ENCODE results near the gene BLM. TPM values are rescaled to one million over a fixed set of nuclear protein-coding genes. Genes with fewer than 3 reads are reported as not detected.

The BLM gene
- total and polyA plus RNA-seq, 2 of the 13 experiments (the other 11 are each of a cell fraction or from before 2014, with no cell fraction given): 5.1 to 11.8 TPM

- no peak for ATAC-seq
- TF ChIP-seq WIZ (CRISPR knock-in tag; IDR thresholded peaks at IDR 0.05) (no peak), RFX1 (IDR thresholded peaks at IDR 0.05) (no peak)
- WGBS (ENCODE audit: low lambda C conversion rate): 95% methylated on average over 4 of the region's 4 CpGs
- no peak for FAIRE-seq
- BruUV-seq (replicated peaks): no TSS peak
- no peak overlapping the region for H2AFZ ChIP-seq (ENCODE audit: low read length)
- H3K27me3 ChIP-seq (ENCODE audit: control insufficient read depth in 1 of 2, insufficient read depth in 2 of 2, low read length in 2 of 2): no peaks in the 10 kb centered on the region
- ChIA-PET CTCF (ENCODE audit: low intra/inter-chr PET ratio, low total read pairs) (no interaction called here), POLR2A (no interaction called here)
- intact Hi-C loops (cut with micrococcal nuclease; ENCODE audit: unreplicated experiment) (no loop called here), in situ Hi-C loops (cut with HindIII; ENCODE audit: extremely low pct_ligation_motif_present, low pct_unique_long_range_greater_than_20kb) (no loop called here)
- H3K4me3 ChIP-seq (replicated peaks in 1 of 3; ENCODE audit: insufficient read depth in 1 of 3, low read depth in 2 of 3, low read length in 3 of 3): no peak overlapping the region
- no peaks in the 10 kb centered on the region for H3K4me1 ChIP-seq (ENCODE audit: insufficient read depth, low read length)
- no peaks in the 10 kb centered on the region for H4K20me1 ChIP-seq (ENCODE audit: insufficient read depth, low read length)
- no peak overlapping the region for H3K27ac ChIP-seq (ENCODE audit: extremely low read length, insufficient read depth, low read length)
- no peak overlapping the region for H3K4me2 ChIP-seq (ENCODE audit: low read depth, low read length)
- no peak overlapping the region for H3K9ac ChIP-seq (ENCODE audit: insufficient read depth, low read depth, low read length)
- no peaks in the 10 kb centered on the region for H3K36me3 ChIP-seq (replicated peaks in 1 of 2; ENCODE audit: control insufficient read depth in 1 of 2, insufficient read depth in 2 of 2, low read length in 2 of 2)
- H3K79me2 ChIP-seq (ENCODE audit: insufficient read depth, low read length): no peaks in the 10 kb centered on the region
- no peaks in the 10 kb centered on the region for H3K9me3 ChIP-seq (ENCODE audit: low read length)
- DNase-seq (ENCODE audit: low spot score): no peak
Observed at GRCh38 chr15:90705212-90705611, 11.9 kb upstream of the BLM start.

GRCh38 chr15:90706394-90707327, 10.5 kb upstream of the BLM start:
- ATAC-seq: no peak
- TF ChIP-seq CSRNP2 (CRISPR knock-in tag; conservative IDR thresholded peaks at IDR 0.05; ENCODE audit: low read depth): no peak
- no peak for TF ChIP-seq RXRA (CRISPR knock-in tag; IDR thresholded peaks at IDR 0.05)
- no peak for TF ChIP-seq ZNF724P (CRISPR knock-in tag; IDR thresholded peaks at IDR 0.05; ENCODE audit: borderline replicate concordance)
- no peak for TF ChIP-seq AKAP8 (CRISPR knock-in tag; IDR thresholded peaks at IDR 0.05)
- TF ChIP-seq HDAC6 (IDR thresholded peaks at IDR 0.05; ENCODE audit: low read depth, low read length): no peak
- no peak for TF ChIP-seq ZNF24 (IDR thresholded peaks at IDR 0.05)
- no peak for TF ChIP-seq RFX3 (CRISPR knock-in tag; IDR thresholded peaks at IDR 0.05)
- TF ChIP-seq DRAP1 (CRISPR knock-in tag; IDR thresholded peaks at IDR 0.05): no peak
- TF ChIP-seq SRSF4 (IDR thresholded peaks at IDR 0.05; ENCODE audit: low read depth, low read length, poor library complexity, severe bottlenecking): no peak
- TF ChIP-seq RARA (CRISPR knock-in tag; IDR thresholded peaks at IDR 0.05): no peak
- no peak for TF ChIP-seq NFIC (IDR thresholded peaks at IDR 0.05; ENCODE audit: low read length)
- TF ChIP-seq ZNF251 (CRISPR knock-in tag; IDR thresholded peaks at IDR 0.05): no peak
- TF ChIP-seq CCAR2 (optimal IDR thresholded peaks at IDR 0.05; ENCODE audit: low read depth, low read length): no peak
- TF ChIP-seq ZNF180 (CRISPR knock-in tag; IDR thresholded peaks at IDR 0.05; ENCODE audit: borderline replicate concordance, low read depth): no peak

More at GRCh38 chr15:90706394-90707327, 10.5 kb upstream of the BLM start:
- no peaks in the 10 kb centered on the region for H4K20me1 ChIP-seq (ENCODE audit: insufficient read depth, low read length)
- no peak overlapping the region for H3K27ac ChIP-seq (ENCODE audit: extremely low read length, insufficient read depth, low read length)
- H3K4me1 ChIP-seq (ENCODE audit: insufficient read depth, low read length): no peaks in the 10 kb centered on the region
- no peak for FAIRE-seq
- no TSS peak for BruUV-seq (replicated peaks)
- H3K9ac ChIP-seq (ENCODE audit: insufficient read depth, low read depth, low read length): no peak overlapping the region
- in situ Hi-C loops (cut with HindIII; ENCODE audit: extremely low pct_ligation_motif_present, low pct_unique_long_range_greater_than_20kb) (no loop called here), intact Hi-C loops (cut with micrococcal nuclease; ENCODE audit: unreplicated experiment) (no loop called here)
- WGBS (ENCODE audit: low lambda C conversion rate): 95% methylated on average over 6 of the region's 7 CpGs
- no peak overlapping the region for H2AFZ ChIP-seq (ENCODE audit: low read length)
- no peaks in the 10 kb centered on the region for H3K36me3 ChIP-seq (replicated peaks in 1 of 2; ENCODE audit: control insufficient read depth in 1 of 2, insufficient read depth in 2 of 2, low read length in 2 of 2)
- DNase-seq (ENCODE audit: low spot score): no peak
- no peaks in the 10 kb centered on the region for H3K27me3 ChIP-seq (ENCODE audit: control insufficient read depth in 1 of 2, insufficient read depth in 2 of 2, low read length in 2 of 2)
- H3K79me2 ChIP-seq (ENCODE audit: insufficient read depth, low read length): no peaks in the 10 kb centered on the region
- H3K4me2 ChIP-seq (ENCODE audit: low read depth, low read length): no peak overlapping the region
- H3K9me3 ChIP-seq (ENCODE audit: low read length): no peaks in the 10 kb centered on the region
- no peak overlapping the region for H3K4me3 ChIP-seq (replicated peaks in 1 of 3; ENCODE audit: insufficient read depth in 1 of 3, low read depth in 2 of 3, low read length in 3 of 3)
- CTCF ChIA-PET (ENCODE audit: low intra/inter-chr PET ratio, low total read pairs): no interaction called here
- POLR2A ChIA-PET: no interaction called here

Measured in HepG2 (cell line).